ENCODE results near the gene ZNF117. TPM values are rescaled to one million over a fixed set of nuclear protein-coding genes. Genes with fewer than 3 reads are reported as not detected.

Gene ZNF117
- total RNA-seq, 4 donors from 2014 or later: 2.2 to 48.6 (median 7.0) TPM

DNA sequence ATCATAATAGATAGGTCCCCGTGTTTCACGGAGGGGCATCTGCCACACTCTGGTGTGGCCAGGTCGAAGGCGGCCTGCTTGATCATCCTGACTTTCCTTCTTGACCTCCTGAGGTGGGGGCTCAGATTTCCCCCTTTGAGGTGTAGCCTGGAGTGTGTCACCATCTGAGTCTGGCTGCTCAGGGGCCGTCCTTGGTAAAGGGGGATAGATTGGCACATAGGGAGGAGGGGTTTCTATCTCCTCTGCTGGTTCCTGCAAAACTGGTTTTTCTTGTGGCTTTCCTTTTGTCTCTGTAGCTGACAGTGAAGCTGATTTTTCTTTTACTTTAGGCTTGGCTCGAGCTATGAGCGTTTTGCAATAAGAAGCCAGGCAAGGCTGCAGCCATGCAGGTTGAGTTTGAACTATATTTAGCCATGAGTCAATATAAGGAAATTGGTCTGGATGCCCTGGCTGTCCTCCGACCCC is 7.1 kb upstream of the ZNF117 start:
- no peak for DNase-seq
- Histone ChIP-seq H3K9me3 (peaks cover 0 to 13% of the 10 kb centered on the region in 2 donors), H3K27me3 (no peaks in the 10 kb centered on the region)

DNA sequence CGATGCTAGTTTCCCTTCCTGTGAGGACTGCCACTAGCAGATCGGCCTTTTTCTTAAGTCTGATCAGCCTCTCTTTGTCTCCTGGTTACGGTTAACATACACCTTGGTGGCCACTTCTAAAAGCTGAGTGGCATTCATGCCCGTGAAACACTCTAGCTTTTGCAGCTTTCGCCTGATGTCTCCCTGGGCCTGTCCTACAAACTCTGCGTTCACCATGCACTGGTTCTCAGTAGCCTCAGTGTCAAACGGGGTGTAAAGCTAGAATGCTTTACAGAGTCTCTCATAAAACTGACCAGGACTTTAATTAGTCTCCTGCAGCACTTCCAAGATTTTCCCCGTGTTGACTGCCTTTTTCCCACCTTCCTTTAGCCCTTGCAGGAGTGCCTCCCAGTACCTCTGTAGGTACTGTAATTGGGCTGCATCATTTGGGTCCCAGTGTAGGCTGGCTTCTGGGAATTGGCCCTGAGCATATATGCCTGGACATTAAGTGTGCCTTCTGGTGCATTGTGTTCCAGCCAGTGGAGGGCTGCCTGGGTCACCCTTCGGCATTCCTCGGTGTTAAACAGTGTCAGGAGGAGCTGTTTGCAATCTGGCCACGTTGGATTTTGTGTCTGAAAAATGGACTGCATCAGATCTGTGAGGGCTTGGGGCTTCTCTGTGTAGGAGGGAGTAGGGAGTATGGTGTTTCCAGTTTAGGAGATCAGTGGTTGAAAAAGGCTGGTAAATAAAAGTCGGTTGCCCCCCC is 6.5 kb upstream of the ZNF117 start:
- in situ Hi-C loops (cut with MboI; ENCODE audit: low pct_ligation_motif_present in 1 of 4, low pct_unique_long_range_greater_than_20kb in 1 of 4, low sequenced_read_pairs in 3 of 4) (no loop called here), intact Hi-C loops (cut with DNase I; ENCODE audit: low total_unique reads) (no loop called here)
- Histone ChIP-seq H3K4me1 (no peaks in the 10 kb centered on the region), H3K27me3 (no peaks in the 10 kb centered on the region), H3K4me3 (no peak overlapping the region), H3K27ac (peak overlapping the region in 1 of 4 donors; percentile 69), H3K36me3 (peaks cover 0 to 8% (median 0%) of the 10 kb centered on the region in 4 donors), H3K9me3 (peaks cover 0 to 13% of the 10 kb centered on the region in 2 donors)
- DNase-seq: no peak
- WGBS, 2 donors (ENCODE audit: low coverage in 1 of 2): 85 to 88% methylated on average over 8 to 12 of the region's 12 CpGs
- TF ChIP-seq POLR2AphosphoS5 (IDR thresholded peaks at IDR 0.05): no peak
- no peak for TF ChIP-seq POLR2A (IDR thresholded peaks at IDR 0.05)
- TF ChIP-seq EP300 (IDR thresholded peaks at IDR 0.05; ENCODE audit: low read depth): no peak
- TF ChIP-seq, protein P1, sequence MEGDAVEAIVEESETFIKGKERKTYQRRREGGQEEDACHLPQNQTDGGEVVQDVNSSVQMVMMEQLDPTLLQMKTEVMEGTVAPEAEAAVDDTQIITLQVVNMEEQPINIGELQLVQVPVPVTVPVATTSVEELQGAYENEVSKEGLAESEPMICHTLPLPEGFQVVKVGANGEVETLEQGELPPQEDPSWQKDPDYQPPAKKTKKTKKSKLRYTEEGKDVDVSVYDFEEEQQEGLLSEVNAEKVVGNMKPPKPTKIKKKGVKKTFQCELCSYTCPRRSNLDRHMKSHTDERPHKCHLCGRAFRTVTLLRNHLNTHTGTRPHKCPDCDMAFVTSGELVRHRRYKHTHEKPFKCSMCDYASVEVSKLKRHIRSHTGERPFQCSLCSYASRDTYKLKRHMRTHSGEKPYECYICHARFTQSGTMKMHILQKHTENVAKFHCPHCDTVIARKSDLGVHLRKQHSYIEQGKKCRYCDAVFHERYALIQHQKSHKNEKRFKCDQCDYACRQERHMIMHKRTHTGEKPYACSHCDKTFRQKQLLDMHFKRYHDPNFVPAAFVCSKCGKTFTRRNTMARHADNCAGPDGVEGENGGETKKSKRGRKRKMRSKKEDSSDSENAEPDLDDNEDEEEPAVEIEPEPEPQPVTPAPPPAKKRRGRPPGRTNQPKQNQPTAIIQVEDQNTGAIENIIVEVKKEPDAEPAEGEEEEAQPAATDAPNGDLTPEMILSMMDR (IDR thresholded peaks at IDR 0.05): no peak

More for the DNA sequence above, 7.1 kb upstream of the ZNF117 start:
- no peaks in the 10 kb centered on the region for H3K4me1 ChIP-seq
- in situ Hi-C loops (cut with MboI; ENCODE audit: low pct_ligation_motif_present in 1 of 4, low pct_unique_long_range_greater_than_20kb in 1 of 4, low sequenced_read_pairs in 3 of 4): no loop called here
- intact Hi-C loops (cut with DNase I; ENCODE audit: low total_unique reads): no loop called here
- H3K36me3 ChIP-seq: peaks cover 0 to 12% (median 0%) of the 10 kb centered on the region in 4 donors
- no peak overlapping the region for H3K4me3 ChIP-seq
- TF ChIP-seq POLR2AphosphoS5 (IDR thresholded peaks at IDR 0.05) (no peak), EP300 (IDR thresholded peaks at IDR 0.05; ENCODE audit: low read depth) (no peak), POLR2A (IDR thresholded peaks at IDR 0.05) (no peak)
- TF ChIP-seq, protein P1 (IDR thresholded peaks at IDR 0.05): no peak
- peak overlapping the region in 1 of 4 donors; percentile 69 for H3K27ac ChIP-seq
- 70 to 71% methylated on average over 4 to 8 of the region's 8 CpGs for WGBS, 2 donors (ENCODE audit: low coverage in 1 of 2)

DNA sequence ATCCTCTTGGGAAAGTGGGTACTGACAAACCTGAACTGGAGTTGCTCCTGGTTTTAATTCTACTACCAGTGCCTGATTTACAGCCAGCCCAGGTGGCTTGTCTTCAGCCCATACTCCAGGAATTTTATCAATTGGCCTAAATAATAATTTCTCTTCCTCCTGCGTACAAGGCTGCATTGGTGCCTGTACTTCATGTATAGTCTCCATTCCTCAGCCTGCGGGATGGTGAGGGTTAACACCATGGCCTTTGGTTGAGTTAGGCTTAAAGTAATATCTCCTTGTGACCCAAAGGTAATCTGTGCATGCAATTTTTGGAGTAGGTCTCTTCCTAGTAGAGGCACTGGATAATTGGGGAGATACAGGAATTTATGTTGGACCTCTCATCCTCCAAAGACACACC is 5.5 kb upstream of the ZNF117 start:
- H3K36me3 ChIP-seq: peaks cover 0 to 8% (median 0%) of the 10 kb centered on the region in 4 donors
- TF ChIP-seq POLR2A (IDR thresholded peaks at IDR 0.05): no peak
- TF ChIP-seq POLR2AphosphoS5 (IDR thresholded peaks at IDR 0.05): no peak
- no peak for TF ChIP-seq EP300 (IDR thresholded peaks at IDR 0.05; ENCODE audit: low read depth)
- TF ChIP-seq, protein P1 (IDR thresholded peaks at IDR 0.05): no peak
- H3K27me3 ChIP-seq: no peaks in the 10 kb centered on the region
- H3K4me3 ChIP-seq: no peak overlapping the region
- intact Hi-C loops (cut with DNase I; ENCODE audit: low total_unique reads): no loop called here
- in situ Hi-C loops (cut with MboI; ENCODE audit: low pct_ligation_motif_present in 1 of 4, low pct_unique_long_range_greater_than_20kb in 1 of 4, low sequenced_read_pairs in 3 of 4): no loop called here
- H3K9me3 ChIP-seq: peaks cover 9 to 22% of the 10 kb centered on the region in 2 donors
- no peak overlapping the region for H3K27ac ChIP-seq
- no peaks in the 10 kb centered on the region for H3K4me1 ChIP-seq
- WGBS, 2 donors (ENCODE audit: low coverage in 1 of 2): 95% methylated on average over 2 of the region's 2 CpGs; no CpG with 5 or more reads in 1 of the 2 donors
- DNase-seq: no peak

DNA sequence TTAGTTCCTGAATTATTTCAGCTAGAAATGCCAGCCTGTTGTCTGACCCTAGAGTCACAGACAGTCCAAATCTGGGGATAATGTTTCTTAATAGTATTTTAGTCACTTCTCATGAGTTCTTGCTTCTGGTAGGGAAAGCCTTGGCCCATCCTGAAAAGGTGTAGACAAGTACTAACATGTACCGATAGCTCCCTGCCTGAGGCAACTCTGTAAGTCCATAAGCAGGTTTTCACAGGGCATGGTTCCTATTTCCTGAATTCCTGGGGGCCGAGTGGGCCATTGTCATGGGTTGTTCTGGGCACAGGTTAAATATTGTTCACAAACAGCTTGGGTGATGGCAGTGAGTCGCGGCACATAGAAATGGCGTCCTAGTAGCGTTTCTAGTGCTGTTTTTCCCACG is 3.1 kb upstream of the ZNF117 start:
- intact Hi-C loops (cut with DNase I; ENCODE audit: low total_unique reads): no loop called here
- H3K4me1 ChIP-seq: no peaks in the 10 kb centered on the region
- H3K4me3 ChIP-seq: no peak overlapping the region
- H3K9me3 ChIP-seq: peaks cover 22 to 32% of the 10 kb centered on the region in 2 donors
- 91 to 96% methylated on average over 4 to 7 of the region's 7 CpGs for WGBS, 2 donors (ENCODE audit: low coverage in 1 of 2)
- peaks cover 0 to 5% (median 0%) of the 10 kb centered on the region in 4 donors for H3K36me3 ChIP-seq
- no peak overlapping the region for H3K27ac ChIP-seq
- TF ChIP-seq, protein P1 (IDR thresholded peaks at IDR 0.05): no peak
- TF ChIP-seq EP300 (IDR thresholded peaks at IDR 0.05; ENCODE audit: low read depth) (no peak), POLR2AphosphoS5 (IDR thresholded peaks at IDR 0.05) (no peak), POLR2A (IDR thresholded peaks at IDR 0.05) (no peak)
- in situ Hi-C loops (cut with MboI; ENCODE audit: low pct_ligation_motif_present in 1 of 4, low pct_unique_long_range_greater_than_20kb in 1 of 4, low sequenced_read_pairs in 3 of 4): no loop called here
- no peak for DNase-seq
- no peaks in the 10 kb centered on the region for H3K27me3 ChIP-seq
